GM19438 (cell line): ENCODE data around the gene TRPM2.
"Not testable (repeated sequence)": the region's sequence is repeated elsewhere in the genome, so short reads cannot be mapped to it uniquely, and the experiment has no call there.

Experiments
- ATAC-seq: cut with Tn5 transposase; IDR thresholded peaks from one replicate; pipeline ENCODE4 v1.9.1; 2021; ENCODE audit warnings: low read depth; ENCODE audit not compliant: unreplicated experiment

The TRPM2 gene

DNA sequence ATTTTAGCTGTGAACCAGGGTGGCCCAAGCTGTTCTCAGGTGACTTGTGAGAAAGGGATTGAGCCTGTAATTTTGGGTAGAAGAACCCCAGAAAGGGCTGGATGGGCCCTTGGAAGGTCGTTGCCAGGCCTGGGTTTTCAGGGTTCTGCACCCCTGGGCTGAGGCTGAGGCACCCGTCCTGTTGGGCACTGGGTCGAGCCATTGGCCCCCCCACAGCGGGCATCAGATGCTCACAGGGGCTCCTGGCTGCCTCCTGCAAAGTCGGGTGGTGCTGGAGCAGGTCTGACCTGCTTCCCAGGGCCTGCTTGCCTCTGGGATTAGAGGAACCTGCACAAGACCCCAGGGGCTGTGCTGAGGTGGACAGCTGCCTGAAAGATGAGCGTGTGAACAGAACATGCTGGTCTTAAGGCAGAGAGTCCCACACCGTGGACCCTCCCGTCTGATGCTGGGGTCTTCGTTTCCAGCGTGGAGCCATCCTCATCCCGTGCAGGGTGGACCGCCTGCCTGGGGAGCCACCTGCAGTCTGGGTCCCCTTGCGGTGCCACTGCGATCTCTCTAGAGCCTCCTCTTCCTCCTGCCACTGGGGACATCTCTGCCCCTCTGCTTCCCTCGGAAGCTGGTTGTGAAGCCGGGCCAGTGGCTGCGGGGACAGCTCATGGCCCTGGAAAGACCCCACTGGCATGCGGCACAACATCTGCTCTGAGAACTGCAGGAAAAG lies 1.7 kb upstream of the TRPM2 start:
- no peak for ATAC-seq

DNA sequence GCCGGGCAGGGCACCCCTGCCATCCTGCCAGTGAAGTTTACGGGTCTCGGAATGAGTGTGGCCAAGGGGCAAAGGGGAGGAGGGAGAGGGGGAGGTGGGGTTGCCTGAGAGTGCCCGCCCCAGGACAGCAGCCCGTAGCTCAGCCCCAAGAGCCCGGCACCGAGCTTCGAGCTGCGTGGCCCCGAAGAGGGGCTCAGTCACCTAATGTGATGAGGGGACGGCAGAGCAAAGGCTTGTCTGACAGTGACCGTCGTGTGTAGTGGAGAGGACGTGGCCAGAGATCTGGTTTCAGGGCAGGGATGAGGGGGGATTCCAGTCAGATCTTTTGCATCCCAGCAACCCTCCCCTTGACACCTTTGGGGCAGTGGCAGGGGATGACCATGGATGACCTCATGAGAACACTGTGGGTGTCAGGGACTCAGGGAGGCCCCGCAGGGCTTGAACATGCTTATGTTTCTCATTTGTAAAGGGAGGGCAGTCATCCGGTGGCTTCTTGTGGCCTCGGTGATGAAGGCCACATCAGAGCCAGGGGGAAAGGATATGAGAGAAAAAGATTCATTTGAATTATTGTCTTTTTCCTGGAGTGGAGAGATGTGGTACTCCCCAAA lies 1.1 kb upstream of the TRPM2 start:
- ATAC-seq: no peak

DNA sequence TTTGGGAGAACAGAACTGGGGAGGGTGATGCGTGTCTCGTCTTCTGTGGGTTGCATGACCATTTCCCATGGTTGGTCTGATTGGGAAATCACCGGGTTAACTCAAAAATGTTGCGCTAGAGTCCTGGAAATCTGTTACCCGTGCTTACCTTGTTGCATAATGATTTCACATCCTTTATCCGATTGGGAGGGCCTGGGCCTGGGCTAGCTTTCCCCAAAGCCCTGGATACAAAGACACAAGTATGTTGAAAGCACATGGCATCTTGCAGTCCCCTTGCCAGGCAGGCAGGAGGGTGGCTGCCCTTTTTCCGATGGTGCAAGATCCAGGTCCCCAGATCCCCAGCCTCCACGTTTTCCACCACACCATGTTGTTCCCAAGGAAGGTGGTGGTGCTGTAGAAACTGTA lies 582 bp downstream of the TRPM2 start:
- ATAC-seq: no peak

DNA sequence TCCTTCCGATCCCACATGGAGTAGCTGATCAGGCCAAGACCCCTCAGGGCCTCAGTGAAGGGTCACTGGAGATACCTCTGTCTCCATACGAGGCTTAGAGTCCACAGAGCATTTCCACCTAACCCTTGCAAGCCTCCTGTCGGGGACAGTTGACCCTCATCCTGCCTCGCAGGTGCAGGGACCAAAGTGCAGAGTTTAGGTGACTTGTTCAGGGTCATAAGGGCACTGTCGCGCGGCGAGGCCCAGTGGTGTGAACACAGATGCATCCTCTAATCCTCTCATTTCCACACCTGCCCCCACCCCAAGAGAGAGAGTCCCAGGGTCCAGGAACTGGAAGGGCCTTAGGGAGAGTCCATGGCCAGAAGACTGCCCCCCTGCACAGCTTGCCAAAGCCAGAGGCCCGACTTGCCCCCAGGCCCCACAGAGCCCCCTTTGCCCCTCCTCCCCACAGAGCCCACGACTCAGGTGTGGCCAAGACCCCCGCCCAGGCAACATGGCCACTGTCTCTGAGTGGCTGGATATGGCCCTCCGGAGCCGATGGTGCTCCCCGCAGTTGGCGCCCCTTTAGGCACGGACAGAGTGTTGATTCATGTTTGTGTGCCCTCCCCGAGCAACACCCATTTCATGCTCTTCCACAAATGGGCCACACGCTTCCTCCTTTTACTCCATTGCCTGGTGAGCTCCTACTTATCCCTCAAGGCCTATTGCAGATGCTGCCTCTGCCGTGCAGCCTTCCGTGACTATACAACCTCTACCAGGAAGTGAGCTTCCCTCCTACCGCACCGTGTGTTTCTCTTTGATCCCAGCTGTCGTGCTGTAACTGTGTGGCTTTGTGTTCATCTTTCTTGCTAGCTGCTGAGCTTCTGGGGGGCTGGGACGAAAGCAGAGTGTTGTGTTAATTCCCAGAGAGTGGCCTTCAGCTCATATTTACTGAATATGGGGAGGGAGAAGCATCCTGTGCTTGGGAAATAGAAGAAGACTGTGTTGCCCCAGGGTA lies 1.7 kb downstream of the TRPM2 start:
- ATAC-seq: no peak

DNA sequence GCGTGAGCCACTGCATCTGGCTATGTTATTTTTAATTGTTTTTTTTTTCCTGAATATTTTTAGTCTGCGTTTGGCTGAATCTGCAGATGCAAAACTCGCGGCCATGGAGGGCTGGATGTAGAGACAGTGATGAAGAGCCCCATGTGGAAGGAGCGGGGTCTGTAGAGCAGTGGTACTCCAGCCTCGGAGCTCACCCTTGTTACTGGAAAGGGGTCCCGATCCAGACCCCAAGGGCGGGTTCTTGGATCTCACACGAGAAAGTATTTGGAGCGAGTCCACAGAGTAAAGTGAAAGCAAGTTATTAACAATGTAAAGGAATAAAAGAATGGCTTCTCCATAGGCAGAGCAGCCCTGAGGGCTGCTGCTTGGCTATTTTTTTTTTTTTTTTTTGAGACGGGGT lies 2.7 kb downstream of the TRPM2 start:
- ATAC-seq: no peak

DNA sequence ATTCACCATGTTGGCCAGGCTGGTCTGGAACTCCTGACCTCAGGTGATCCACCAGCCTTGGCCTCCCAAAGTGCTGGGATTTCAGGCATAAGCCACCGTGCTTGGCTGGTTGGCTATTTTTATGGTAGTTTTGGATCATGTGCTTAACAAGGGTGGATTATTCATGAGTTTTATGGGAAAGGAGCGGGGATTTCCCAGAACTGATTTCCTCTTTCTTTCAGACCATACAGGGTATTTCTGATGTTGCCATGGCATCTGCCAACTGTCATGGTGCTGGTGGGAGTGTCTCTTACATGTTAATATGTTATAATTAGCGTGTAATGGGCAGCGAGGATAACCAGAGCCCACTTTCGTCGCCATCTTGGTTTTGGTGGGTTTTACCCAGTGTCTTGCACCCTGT lies 3.2 kb downstream of the TRPM2 start:
- ATAC-seq: no peak

DNA sequence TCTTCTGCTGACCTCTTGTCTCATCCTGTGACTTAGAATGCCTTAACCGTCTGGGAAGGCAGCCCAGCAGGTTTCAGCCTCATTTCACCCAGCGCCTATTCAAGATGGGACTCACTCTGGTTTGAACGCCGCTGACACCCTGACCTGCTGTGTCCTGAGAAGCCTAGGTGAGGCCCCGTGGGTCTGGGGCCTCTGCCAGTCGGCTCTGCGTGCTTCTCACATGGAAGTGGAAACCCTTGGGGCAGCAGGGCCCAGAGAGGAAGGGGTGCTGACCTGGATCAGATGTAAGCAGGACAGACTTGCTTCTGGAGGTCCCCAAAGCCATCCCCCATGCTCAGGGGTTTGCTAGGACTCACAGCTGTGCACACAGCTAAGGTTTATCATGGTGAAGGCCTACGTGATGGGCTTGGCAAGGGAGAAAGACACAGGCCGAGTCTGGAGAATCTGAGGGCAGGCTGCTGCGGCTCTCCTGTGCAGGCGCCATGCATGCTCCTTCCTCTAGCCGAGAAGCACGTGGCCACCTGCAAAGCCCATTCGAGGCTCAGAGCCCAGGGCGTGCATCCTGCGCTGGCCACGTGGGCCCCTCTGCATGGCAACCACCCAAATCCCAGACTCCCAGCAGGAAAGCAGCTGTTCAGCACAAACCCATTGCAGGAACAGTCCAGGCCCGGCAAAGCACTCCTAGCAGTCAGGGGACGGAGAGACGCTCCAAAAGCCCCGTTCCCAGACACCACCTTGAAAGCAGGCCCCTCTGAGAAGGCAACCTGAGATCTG lies 3.8 kb downstream of the TRPM2 start:
- no peak for ATAC-seq

DNA sequence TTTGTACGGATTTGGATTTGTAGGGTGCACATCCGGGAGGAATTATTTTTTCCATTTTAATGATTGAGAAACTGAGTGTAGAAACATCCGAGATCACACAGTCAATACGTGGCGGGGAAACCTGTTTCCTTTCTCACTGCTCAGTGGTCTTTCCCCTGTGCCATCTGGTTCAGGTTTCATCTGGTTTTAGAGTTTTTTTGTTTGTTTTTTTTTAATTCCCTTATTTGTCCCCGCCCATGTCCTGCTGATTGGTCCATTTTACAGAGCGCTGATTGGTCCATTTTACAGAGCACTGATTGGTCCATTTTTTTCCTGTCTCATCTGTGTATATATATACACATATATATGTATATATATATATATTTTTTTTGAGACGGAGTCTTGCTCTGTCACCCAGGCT lies 6.0 kb downstream of the TRPM2 start:
- ATAC-seq: no peak

DNA sequence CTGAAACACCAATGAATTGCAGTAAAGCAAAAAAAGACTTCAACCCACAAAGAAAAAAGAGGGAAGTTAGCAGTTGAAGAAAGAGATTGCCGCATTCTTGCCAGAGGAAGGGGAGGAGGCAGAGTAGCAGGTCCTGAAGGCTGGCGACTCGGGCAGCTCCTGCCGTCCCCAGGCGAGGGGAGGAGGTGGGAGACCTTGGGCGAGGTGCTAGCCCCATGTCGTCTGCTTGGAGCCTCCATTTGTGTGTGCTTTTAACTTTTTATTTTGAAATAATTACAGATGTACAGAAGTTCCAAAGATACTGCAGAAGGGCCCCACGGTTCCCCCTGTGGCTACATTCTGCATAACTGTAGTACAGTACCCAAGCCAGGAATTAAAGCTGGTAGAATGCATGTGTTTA lies 6.7 kb downstream of the TRPM2 start:
- ATAC-seq: no peak

DNA sequence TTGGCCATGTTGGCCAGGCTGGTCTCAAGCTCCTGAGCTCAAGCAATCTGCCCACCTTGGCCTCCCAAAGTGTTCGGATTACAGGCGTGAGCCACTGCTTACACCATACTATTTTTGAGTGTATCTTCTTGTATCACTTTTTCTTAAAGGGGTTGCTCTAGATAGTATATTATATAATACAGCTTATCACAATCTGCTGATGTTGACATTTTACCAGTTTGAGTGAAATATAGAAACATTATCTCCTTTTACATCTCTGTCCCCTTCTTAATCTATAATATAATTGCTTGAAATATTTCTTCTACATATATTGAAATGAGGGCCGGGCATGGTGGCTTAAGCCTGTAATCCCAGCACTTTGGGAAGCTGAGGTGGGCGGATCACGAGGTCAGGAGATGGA lies 8.5 kb downstream of the TRPM2 start:
- not testable (repeated sequence) for ATAC-seq

DNA sequence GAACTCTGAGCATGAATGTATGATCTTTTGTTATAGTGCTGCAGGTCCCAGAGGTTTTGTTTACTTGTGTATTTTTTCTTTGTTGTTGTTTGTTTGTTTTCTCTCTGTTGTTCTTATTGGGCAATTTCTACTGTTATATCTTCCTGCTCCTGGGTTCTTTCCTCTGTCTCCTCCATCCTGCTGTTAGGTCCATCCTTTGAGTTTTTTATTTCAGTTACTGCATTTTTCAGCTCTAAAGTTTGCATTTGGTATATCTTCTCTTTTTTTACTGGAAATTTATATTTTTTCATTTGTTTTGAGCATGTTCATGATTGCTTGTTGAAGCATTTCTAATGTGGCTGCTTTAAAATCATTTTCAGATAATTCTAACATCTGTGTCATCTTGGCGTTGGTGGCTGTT lies 9.9 kb downstream of the TRPM2 start:
- no peak for ATAC-seq

DNA sequence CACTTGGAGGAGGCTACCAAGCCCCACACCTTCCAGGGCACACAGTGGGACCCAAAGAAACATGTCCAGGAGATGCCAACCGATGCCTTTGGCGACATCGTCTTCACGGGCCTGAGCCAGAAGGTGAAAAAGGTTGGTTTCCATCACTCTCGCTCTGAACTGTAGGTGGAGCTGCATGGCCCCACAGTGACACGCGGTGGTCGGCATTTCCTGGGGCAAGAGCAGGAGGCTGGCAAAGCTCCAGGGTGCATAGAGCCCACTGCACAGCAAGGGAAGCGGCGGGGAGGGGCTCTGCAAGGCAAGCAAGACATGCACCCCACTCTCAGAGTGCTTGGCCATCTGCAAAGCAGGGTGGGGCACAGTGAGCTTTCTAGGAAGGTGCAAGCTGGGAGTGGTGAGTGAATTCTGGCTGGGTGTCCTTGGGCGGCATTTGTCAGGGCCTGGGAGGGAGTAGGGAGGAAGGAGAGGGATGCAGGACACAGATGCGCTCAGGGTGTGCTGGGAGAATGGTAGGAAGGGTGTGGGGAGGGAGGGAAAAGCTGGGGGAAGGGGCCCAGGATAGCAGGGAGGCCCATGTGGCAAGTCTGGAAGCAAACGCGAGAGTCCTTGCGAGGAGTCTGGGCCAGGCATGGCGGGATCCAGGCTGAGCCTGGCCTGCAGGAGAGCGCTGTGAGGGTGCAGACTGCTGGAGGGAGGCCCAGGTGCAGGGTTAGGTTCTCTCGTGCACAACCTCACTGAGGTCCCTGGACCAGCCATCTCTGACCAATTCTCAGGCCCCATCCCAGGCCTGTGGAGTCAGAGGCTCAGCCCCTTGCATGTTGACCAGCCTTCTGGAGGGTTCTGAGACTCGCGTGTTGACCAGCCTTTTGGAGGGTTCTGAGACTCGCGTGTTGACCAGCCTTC lies 11.0 kb downstream of the TRPM2 start:
- ATAC-seq: no peak

DNA sequence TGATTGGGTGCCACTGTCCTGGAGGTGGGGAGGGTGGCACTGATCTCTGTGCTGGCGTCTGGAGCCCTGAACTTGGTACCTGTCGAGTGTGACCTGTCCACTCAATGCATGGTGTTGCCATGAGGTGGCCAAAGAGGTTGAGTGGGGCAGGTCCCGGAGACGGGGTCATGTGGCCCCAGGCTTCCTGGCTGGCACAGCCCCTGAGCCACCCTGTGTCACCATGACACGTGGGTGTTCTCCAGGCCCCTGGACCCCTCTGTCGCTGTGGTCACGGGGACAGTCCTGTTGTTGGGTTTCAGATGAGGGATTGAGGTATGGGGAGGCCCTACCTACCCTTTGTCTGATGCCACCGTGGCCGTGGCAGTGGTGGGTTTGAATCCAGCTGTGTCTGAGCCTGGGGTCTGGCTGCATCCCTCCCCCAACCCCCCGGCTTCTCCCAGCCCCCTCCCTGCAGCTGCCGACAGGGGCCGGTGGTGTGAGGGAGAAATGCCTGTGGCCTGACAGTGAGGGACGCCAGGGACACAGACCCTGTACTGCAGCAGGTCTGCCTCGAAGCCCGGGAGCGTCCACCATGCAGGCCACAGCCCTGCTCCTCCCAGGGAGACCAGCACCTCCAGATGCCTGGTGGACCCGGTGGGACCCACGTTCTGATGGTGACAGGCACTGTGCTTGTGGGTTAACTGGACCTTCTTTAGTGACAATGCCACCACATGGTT lies 12.0 kb downstream of the TRPM2 start:
- ATAC-seq: no peak

DNA sequence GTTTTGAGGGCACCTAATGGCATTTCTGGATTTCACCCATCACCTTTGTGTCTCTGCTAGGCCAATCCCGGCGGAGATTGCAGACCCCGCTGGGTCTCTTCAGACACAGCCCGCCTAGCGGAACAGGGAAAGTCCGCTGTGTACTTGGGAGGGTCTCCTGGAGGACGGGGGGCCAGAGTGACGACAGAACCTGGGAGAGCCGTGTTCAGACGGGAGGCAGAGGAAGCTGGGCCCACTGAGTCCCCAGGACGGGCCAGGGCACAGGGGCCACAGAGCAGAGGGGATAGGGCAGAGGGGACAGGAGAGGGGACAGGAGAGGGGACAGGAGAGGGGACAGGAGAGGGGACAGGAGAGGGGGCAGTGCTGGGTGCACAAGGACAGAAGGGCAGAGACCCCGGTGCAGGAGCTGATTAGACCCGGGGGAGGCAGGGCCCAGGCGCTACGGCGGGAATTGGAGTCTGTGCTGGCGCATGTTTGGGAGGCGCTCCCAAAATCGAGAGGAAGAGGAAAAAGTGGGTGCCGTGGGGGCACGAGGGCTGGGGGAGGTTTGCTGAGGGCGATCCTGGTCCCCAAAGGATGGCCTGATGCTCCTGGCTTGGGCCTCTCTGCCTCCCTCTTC lies 12.7 kb downstream of the TRPM2 start:
- no peak for ATAC-seq

DNA sequence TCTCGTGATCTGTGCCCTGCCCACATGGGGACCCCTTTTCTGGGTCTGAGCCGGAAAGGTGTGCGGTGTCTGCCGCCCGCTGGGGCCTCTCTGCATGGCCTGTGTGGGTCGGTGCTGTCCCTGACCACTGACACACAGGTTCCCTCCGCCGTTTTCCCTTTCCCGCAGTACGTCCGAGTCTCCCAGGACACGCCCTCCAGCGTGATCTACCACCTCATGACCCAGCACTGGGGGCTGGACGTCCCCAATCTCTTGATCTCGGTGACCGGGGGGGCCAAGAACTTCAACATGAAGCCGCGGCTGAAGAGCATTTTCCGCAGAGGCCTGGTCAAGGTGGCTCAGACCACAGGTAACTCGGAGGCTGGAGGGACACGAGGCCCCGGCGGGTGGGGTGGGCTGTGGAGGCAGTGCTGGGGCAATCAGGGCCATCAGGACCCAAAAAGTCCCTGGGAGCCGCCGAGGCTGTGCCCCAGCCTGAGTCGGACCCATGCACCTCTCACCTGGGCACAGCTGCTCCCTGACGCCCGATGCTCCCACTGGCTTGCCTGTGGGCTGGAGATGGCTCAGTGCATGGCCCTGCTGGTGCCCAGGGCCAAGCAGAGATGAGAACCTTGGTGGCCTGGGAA lies 13.3 kb downstream of the TRPM2 start:
- ATAC-seq: no peak

DNA sequence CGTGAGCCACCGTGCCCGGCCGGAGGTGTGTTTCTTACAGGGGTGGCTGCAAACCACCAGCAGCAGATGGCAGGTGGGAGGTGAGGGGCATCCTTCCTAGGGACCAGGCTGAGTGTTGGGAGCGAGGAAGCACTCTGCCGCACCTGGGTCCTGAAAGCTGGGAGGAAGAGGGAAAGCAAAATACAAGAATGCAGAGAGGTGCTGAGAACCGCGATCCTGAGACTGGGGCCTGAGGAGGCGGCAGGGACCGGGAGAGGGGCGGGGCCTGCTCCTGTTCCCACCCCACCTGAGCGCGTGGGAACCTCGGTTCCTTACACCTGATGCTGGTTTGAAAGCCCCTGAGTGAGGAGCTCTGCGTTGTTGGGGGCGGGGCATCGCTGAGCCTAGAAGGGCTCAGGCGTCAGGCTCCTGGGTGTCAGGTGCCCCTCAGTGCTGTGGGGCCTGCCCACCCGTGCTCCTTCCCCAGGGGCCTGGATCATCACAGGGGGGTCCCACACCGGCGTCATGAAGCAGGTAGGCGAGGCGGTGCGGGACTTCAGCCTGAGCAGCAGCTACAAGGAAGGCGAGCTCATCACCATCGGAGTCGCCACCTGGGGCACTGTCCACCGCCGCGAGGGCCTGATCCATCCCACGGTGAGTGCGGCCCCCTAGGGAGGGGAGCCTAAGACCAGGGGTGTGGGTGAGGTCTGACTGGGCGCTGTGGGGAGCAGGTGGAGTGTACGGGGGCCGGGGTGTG lies 15.5 kb downstream of the TRPM2 start:
- no peak for ATAC-seq

DNA sequence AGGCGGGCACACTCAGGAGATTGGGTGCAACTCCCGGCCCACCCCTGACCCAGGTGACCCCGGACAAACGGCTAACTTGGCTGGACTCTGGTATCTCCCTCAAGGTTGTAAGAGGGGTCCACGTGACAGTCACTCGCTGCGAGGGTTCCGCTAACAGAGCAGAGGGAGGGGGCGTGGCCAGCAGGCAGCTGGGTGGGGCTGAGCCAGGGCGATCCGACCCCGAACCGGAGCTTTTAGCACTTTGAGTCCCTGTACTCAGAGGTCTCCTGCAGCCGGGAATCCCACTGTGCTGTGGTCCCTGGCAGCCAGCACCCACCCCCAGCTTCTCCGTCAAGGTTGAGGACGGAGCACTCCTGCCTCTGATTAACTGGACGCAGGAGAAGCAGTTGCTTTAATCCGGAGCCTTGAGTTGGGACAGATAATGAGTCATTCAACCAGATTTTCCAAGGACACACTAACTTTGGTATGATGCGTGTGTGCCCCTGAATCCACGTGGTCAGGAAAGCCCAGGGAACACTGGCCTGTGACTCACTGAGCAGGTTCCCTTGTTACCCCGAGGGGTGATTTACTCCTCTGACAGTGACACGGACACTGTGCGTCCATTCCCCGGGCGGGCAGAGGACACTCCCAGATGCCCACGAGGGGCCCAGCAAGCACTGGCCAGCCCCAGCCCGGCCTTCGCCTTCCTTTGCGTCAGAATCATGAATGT lies 16.8 kb downstream of the TRPM2 start:
- ATAC-seq: no peak
